HTR-8/SVneo (cell line): ENCODE data around the gene RALGDS.

Experiments used
- DNase-seq: peaks from one replicate; pipeline ENCODE4 v3.0.0; 2011; ENCODE audit warnings: low spot score, mixed read lengths; ENCODE audit not compliant: insufficient read length
- FAIRE-seq: peaks from 2 replicates; lab custom pipeline; 2011; peaks lifted over from hg19 to GRCh38; lab: Jason Lieb, UNC

RALGDS gene

GRCh38 chr9:133137451-133138231 is 16.6 kb upstream of the RALGDS start:
- FAIRE-seq (no peak), DNase-seq (no peak)

- FAIRE-seq (no peak), DNase-seq (peak; percentile 85)
Observed at GRCh38 chr9:133135146-133135745, 14.2 kb upstream of the RALGDS start.

GRCh38 chr9:133134388-133135145 is 13.5 kb upstream of the RALGDS start:
- FAIRE-seq, result no peak
- DNase-seq, result no peak

GRCh38 chr9:133133681-133134387 is 12.8 kb upstream of the RALGDS start:
- DNase-seq (peak; percentile 94), FAIRE-seq (no peak)

GRCh38 chr9:133132174-133132573 is 11.1 kb upstream of the RALGDS start:
- FAIRE-seq (no peak), DNase-seq (no peak)

- FAIRE-seq, result no peak
- DNase-seq, result no peak
Observed at GRCh38 chr9:133131506-133131905, 10.5 kb upstream of the RALGDS start.

GRCh38 chr9:133130685-133131244 is 9.7 kb upstream of the RALGDS start:
- FAIRE-seq, result no peak
- DNase-seq, result no peak

- DNase-seq (no peak), FAIRE-seq (no peak)
Observed at GRCh38 chr9:133129001-133129795, 8.2 kb upstream of the RALGDS start.

GRCh38 chr9:133128152-133128551 is 7.1 kb upstream of the RALGDS start:
- no peak for FAIRE-seq
- no peak for DNase-seq

- DNase-seq (no peak), FAIRE-seq (no peak)
Observed at GRCh38 chr9:133127340-133127981, 6.4 kb upstream of the RALGDS start.

GRCh38 chr9:133126697-133127339 is 5.8 kb upstream of the RALGDS start:
- FAIRE-seq, result no peak
- DNase-seq, result no peak

GRCh38 chr9:133125941-133126696 is 5.1 kb upstream of the RALGDS start:
- DNase-seq (no peak), FAIRE-seq (no peak)

GRCh38 chr9:133124907-133125275 is 3.9 kb upstream of the RALGDS start:
- DNase-seq (no peak), FAIRE-seq (no peak)

- FAIRE-seq (no peak), DNase-seq (no peak)
Observed at GRCh38 chr9:133124123-133124906, 3.3 kb upstream of the RALGDS start.

GRCh38 chr9:133122935-133123611 is 2.0 kb upstream of the RALGDS start:
- FAIRE-seq (no peak), DNase-seq (no peak)

GRCh38 chr9:133122605-133122934 is 1.5 kb upstream of the RALGDS start:
- DNase-seq (no peak), FAIRE-seq (no peak)
